ENCODE data around the gene MAGI2. TPM values are rescaled to one million over a fixed set of nuclear protein-coding genes. Genes with fewer than 3 reads are reported as not detected.

Gene MAGI2
- total RNA-seq, 2 experiments from 2014 or later, result 0.08 to 0.13 TPM

DNA sequence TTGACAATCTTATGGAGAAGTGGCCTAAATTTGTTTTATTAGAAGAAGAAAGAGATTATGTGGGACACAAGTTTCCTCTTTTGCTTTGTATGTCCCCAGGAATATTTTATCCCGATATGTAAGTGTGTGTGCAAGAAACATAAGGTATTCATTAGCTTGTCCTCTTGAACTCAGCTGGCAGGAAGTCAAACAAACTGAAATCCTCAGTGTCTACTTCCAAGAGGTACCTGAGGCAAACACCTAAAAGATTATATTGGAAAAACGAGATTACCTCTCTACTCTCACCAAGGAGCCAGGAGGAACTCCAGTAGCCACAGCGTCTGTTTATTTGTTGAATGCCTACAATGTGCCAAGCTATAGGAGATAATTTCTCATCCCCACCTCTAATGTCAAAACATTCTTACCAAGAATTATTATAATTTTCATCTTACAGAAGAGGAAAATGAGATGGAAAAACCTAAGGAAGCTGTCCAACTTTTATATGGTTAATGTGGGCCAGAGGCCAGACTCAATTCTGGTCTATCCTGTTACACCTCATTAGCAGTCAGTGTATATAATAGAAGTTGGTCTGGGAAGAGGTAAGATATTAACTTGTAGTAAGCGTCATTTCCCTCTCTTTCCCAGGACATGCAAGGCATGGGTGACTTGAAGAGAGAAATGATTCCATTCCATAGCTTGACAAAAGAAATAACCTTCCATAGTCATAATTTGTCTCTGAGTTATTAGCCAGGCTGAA is 692.7 kb downstream of the MAGI2 start:
- Mint-ChIP-seq H3K36me3 (ENCODE audit: low read depth) (no peaks in the 10 kb centered on the region), H3K9me3 (peaks cover 4% of the 10 kb centered on the region), H3K4me3 (no peak overlapping the region), H3K4me1 (no peaks in the 10 kb centered on the region), H3K27ac (no peak overlapping the region), H3K27me3 (no peaks in the 10 kb centered on the region)
- ChIA-PET CTCF (no interaction called here), POLR2A (no interaction called here)
- DNase-seq, result no peak

DNA sequence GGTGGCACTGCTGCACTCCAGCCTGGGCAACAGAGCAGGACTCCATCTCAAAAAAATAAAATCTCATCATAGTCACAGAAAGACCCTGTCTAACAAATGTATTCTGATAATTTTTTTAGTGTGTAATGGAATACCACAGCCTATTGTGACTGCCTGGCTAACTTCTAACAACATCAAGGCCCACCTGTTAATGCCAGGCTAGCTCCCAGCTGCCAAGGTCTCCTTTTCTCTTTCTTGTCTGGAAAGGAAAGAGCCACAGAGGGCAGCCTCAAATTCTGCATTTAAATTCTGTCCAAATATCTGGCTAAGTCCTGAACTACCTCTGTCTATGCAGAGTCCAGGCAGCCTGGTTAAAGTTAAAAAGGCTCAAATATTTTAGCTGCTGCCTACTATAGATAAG is 700.9 kb downstream of the MAGI2 start:
- Mint-ChIP-seq H3K9me3 (peaks cover 4% of the 10 kb centered on the region), H3K27ac (no peak overlapping the region), H3K4me1 (no peaks in the 10 kb centered on the region), H3K4me3 (no peak overlapping the region), H3K36me3 (ENCODE audit: low read depth) (no peaks in the 10 kb centered on the region), H3K27me3 (no peaks in the 10 kb centered on the region)
- no peak for DNase-seq
- CTCF ChIA-PET, result no interaction called here
- POLR2A ChIA-PET, result no interaction called here

DNA sequence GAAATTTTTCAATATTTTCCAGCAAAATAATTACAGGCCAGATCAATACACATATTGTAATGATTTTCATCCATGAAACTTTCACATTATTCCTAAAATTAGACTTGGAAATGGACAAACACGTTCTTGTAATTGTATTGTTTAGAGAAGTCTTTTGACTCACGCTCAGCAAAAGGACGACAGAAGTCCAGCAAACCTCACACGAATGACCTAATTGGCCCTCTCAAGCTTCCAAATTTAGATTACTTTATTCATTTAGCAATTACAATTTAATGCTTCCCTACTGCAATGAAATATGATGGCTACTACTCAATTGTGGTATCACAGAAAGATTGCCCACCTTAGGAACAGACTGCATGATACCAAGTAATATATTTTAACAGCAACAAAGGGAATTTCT is 702.2 kb downstream of the MAGI2 start:
- H3K4me1 Mint-ChIP-seq, result no peaks in the 10 kb centered on the region
- no peaks in the 10 kb centered on the region for H3K36me3 Mint-ChIP-seq (ENCODE audit: low read depth)
- POLR2A ChIA-PET, result no interaction called here
- no peak overlapping the region for H3K27ac Mint-ChIP-seq
- H3K9me3 Mint-ChIP-seq, result peaks cover 4% of the 10 kb centered on the region
- CTCF ChIA-PET, result no interaction called here
- DNase-seq, result no peak
- H3K27me3 Mint-ChIP-seq, result no peaks in the 10 kb centered on the region
- H3K4me3 Mint-ChIP-seq, result no peak overlapping the region

DNA sequence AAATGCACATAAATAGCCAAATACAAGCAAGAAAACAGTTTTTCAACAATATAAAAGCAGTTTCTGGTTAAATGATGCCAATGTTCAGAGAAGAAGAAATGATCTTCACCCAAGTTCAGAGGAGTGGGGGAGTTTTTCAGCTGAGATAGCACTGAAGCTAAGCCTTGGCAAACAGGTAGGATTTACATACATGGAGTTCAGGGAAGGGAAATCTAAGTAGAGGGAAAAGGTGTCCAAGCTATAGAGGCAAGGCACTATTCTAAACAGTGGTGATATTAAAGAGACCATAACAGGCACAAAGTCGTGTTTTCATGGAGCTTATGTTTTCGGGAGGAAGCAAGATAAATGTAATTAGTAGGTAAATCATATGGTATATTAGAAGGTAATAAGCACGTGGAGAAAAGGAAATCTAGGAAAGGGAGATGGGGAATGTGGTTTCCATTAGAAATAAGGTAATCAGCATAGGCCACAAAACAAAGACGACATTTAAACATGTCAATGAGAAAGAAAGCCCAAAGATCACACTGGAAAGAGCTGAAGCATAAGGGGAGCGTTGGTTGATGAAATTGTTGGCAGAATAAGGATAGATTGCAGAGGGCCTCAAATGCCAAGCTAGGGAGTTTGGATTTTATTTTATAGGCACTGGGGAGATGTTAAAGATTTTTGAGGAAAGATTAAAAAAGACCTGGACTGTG is 704.3 kb downstream of the MAGI2 start:
- Mint-ChIP-seq H3K9me3 (peaks cover 2% of the 10 kb centered on the region), H3K4me1 (no peaks in the 10 kb centered on the region), H3K36me3 (ENCODE audit: low read depth) (no peaks in the 10 kb centered on the region), H3K27me3 (no peaks in the 10 kb centered on the region), H3K4me3 (no peak overlapping the region), H3K27ac (no peak overlapping the region)
- ChIA-PET POLR2A (no interaction called here), CTCF (no interaction called here)
- no peak for DNase-seq

DNA sequence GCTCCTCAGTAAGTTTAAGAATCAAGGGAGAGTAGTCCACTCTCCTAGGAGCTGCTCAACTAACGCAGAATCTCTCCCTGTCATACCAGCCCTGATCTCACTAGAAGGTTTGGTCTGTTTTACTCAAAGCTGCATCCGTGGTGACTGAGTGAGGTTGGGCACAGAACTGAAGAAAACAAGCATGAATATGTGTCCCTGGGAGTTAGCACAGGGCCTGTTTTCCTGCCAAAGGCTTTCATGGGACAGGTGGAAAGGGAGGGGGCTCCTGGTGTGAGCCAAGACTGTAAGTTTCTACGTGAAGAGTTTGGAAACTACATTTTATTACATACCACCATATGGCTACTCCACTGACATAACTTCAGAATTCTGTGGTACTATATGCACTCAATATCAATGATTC is 705.9 kb downstream of the MAGI2 start:
- peaks cover 2% of the 10 kb centered on the region for H3K9me3 Mint-ChIP-seq
- DNase-seq, result no peak
- H3K4me3 Mint-ChIP-seq, result no peak overlapping the region
- ChIA-PET CTCF (no interaction called here), POLR2A (no interaction called here)
- H3K4me1 Mint-ChIP-seq, result no peaks in the 10 kb centered on the region
- H3K27me3 Mint-ChIP-seq, result no peaks in the 10 kb centered on the region
- H3K27ac Mint-ChIP-seq, result no peak overlapping the region
- no peaks in the 10 kb centered on the region for H3K36me3 Mint-ChIP-seq (ENCODE audit: low read depth)

DNA sequence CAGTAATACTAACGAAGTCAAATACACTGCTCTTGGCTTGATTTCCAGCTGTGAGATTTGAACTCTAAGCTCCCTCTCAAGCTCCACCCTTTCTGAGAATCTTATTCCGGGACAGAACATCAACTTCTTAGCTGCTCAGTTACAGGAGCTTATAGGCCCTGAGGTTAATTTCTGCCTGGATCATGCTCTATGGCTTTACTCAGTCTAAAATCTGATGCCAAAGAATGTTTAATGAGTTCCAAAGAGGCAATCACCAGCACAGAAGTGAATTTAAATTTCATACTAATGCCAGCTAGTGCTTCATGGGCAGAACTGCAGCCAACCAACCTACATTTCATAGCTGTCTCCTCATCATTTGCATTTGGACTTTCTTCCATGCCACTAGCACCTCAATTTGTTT is 707.2 kb downstream of the MAGI2 start:
- Mint-ChIP-seq H3K36me3 (ENCODE audit: low read depth) (no peaks in the 10 kb centered on the region), H3K27me3 (no peaks in the 10 kb centered on the region), H3K9me3 (no peaks in the 10 kb centered on the region), H3K4me1 (no peaks in the 10 kb centered on the region), H3K27ac (no peak overlapping the region), H3K4me3 (no peak overlapping the region)
- DNase-seq, result no peak
- POLR2A ChIA-PET, result no interaction called here
- CTCF ChIA-PET, result no interaction called here

DNA sequence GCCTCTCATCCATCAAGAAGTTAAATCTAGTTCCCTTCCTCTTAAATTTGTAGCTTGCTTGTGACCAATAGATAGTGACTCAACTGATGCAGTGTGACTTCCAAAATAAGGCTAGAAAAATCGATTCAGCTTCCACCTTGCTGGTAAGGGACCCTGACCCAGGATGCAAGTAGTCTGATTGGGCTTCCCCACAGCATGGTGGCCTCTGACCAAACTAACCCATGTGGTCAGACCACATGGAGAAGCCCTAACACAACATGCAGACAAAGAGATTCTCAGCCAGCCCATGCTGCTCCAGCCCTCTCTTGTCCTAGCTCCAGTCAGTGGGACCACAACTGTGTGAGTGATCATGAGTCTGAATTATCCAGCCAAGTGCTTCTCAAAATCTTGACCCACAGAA is 710.8 kb downstream of the MAGI2 start:
- ChIA-PET POLR2A (no interaction called here), CTCF (no interaction called here)
- H3K4me3 Mint-ChIP-seq, result no peak overlapping the region
- no peak overlapping the region for H3K27ac Mint-ChIP-seq
- no peaks in the 10 kb centered on the region for H3K27me3 Mint-ChIP-seq
- no peaks in the 10 kb centered on the region for H3K4me1 Mint-ChIP-seq
- H3K9me3 Mint-ChIP-seq, result no peaks in the 10 kb centered on the region
- H3K36me3 Mint-ChIP-seq (ENCODE audit: low read depth), result no peaks in the 10 kb centered on the region
- DNase-seq, result no peak

DNA sequence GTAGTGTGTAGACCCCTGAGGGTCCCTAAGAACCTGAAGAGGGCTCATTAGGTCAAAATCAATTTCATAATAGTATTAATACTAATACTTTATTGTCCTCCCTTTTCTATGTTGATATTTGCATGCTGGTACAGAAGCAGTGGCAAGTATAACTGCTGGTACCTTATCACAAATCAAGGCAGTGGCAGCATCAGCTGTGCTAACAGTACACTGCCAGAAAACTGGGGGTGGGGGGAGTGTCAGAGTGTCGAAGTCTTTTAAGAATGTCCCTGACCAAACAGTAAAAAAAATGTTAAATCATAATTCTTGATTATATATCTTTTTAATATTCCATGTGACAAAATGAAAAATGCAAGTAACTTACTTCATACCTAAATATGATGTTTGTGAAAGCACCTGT is 716.9 kb downstream of the MAGI2 start:
- no peaks in the 10 kb centered on the region for H3K27me3 Mint-ChIP-seq
- DNase-seq, result no peak
- H3K4me1 Mint-ChIP-seq, result no peaks in the 10 kb centered on the region
- no peaks in the 10 kb centered on the region for H3K9me3 Mint-ChIP-seq
- ChIA-PET POLR2A (no interaction called here), CTCF (no interaction called here)
- no peaks in the 10 kb centered on the region for H3K36me3 Mint-ChIP-seq (ENCODE audit: low read depth)
- no peak overlapping the region for H3K27ac Mint-ChIP-seq
- no peak overlapping the region for H3K4me3 Mint-ChIP-seq

DNA sequence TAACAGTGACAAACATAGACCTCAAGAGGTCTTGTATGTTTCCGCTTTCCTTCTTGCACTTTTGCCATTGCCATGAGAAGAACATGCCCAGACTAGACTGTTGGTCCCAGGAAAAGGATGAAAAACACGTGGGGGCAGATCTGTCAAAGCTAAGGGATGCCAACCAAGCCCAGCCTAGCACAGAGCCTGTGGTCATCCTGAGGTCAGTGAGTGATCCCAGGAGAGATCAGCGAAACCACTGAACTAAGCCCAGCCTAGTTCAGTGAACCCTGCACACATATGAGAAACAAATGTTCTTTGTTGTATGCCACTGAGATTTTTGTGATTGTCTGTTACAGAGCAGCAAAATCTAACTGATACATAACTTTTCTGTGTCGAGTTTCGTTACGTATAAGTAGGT is 718.8 kb downstream of the MAGI2 start:
- CTCF ChIA-PET, result no interaction called here
- no peaks in the 10 kb centered on the region for H3K9me3 Mint-ChIP-seq
- POLR2A ChIA-PET, result no interaction called here
- no peak overlapping the region for H3K27ac Mint-ChIP-seq
- no peak overlapping the region for H3K4me3 Mint-ChIP-seq
- H3K4me1 Mint-ChIP-seq, result no peaks in the 10 kb centered on the region
- H3K36me3 Mint-ChIP-seq (ENCODE audit: low read depth), result no peaks in the 10 kb centered on the region
- H3K27me3 Mint-ChIP-seq, result no peaks in the 10 kb centered on the region
- DNase-seq, result no peak

DNA sequence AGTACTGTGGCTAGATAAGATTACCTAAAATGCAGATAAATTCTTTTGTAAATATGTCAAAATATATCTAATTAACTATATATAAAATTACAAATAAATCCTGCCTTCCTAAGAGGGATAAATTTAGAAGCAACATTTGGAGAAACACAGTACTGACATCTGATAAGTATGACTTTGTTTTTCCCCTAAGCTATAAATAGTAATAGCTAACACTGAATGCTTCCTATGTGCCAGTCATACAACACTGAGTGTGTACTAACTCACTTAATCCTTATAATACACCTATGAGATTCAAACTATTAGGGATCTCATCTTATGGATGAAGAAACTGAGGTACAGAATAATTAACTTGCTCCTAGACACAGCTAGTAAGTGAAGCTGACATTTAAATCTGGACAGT is 733.4 kb downstream of the MAGI2 start:
- Mint-ChIP-seq H3K4me3 (no peak overlapping the region), H3K27me3 (no peaks in the 10 kb centered on the region), H3K36me3 (ENCODE audit: low read depth) (no peaks in the 10 kb centered on the region), H3K4me1 (no peaks in the 10 kb centered on the region), H3K27ac (no peak overlapping the region), H3K9me3 (no peaks in the 10 kb centered on the region)
- POLR2A ChIA-PET, result no interaction called here
- CTCF ChIA-PET, result no interaction called here
- DNase-seq, result no peak

DNA sequence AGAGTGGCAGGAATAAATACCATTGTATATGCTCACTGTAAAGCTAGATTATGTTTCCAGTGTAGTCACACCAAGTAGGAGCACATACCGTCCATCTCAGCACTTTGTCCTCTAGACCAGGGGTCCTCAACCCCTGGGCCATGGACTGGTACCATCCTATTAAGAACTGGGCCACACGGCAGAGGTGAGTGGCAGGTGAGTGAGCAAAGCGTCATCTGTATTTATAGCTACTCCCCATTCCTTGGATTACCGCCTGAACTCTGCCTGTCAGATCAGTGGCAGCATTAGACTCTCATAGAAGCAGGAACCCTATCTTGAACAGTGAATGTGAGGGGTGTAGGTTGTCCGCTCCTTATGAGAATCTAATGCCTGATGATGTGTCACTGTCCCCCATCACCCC is 735.3 kb downstream of the MAGI2 start:
- H3K27ac Mint-ChIP-seq, result no peak overlapping the region
- H3K4me3 Mint-ChIP-seq, result no peak overlapping the region
- DNase-seq, result no peak
- H3K36me3 Mint-ChIP-seq (ENCODE audit: low read depth), result no peaks in the 10 kb centered on the region
- no peaks in the 10 kb centered on the region for H3K4me1 Mint-ChIP-seq
- H3K27me3 Mint-ChIP-seq, result no peaks in the 10 kb centered on the region
- no peaks in the 10 kb centered on the region for H3K9me3 Mint-ChIP-seq
- ChIA-PET CTCF (no interaction called here), POLR2A (no interaction called here)

DNA sequence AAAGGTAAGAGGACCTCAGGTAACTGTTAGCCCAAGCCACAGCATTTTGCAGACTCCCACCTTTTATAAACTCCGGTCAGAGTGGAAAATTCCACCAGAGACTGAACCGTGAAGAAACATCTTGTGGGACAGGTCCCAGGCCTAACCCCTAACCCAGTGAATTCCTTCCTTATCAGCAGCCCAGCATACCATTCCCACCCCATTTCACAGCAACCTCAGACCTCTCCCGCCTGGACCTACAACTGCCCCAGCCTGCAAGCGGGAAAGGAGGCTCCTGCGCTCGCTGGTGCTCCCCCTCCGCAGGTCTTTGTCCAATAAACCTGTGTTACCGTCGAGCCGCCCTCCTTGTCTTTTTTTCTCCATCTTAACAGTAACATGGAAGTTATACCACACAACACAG is 736.6 kb downstream of the MAGI2 start:
- Mint-ChIP-seq H3K27me3 (no peaks in the 10 kb centered on the region), H3K4me1 (no peaks in the 10 kb centered on the region), H3K27ac (no peak overlapping the region), H3K4me3 (no peak overlapping the region), H3K9me3 (no peaks in the 10 kb centered on the region), H3K36me3 (ENCODE audit: low read depth) (no peaks in the 10 kb centered on the region)
- ChIA-PET CTCF (no interaction called here), POLR2A (no interaction called here)
- DNase-seq, result no peak

DNA sequence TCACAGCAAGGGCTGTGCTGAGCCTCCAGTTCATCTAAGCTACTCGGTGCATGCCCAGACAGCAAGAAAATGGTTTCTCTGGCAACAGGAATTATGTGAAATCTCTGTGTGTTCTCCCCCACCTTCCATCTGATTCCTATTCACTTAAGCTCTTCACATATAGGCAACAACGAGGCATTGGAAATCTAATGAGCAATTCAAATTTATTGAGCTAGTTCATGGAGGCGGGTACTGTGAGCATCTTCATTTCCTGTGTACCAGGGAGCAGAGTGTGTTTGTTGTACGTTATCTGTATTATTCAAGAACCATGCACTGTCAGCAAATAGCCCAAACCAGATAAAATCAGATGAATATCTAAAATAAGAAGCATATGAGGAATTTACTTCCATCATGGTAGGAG is 739.1 kb downstream of the MAGI2 start:
- CTCF ChIA-PET, result no interaction called here
- POLR2A ChIA-PET, result interaction anchor here (0.5 kb wide), 1 partner anchor 1787 kb away, joined by 3 read pairs; no protein-coding TSS in a partner anchor
- H3K36me3 Mint-ChIP-seq (ENCODE audit: low read depth), result no peaks in the 10 kb centered on the region
- no peak overlapping the region for H3K27ac Mint-ChIP-seq
- no peaks in the 10 kb centered on the region for H3K27me3 Mint-ChIP-seq
- no peak for DNase-seq
- no peaks in the 10 kb centered on the region for H3K4me1 Mint-ChIP-seq
- no peaks in the 10 kb centered on the region for H3K9me3 Mint-ChIP-seq
- H3K4me3 Mint-ChIP-seq, result no peak overlapping the region

DNA sequence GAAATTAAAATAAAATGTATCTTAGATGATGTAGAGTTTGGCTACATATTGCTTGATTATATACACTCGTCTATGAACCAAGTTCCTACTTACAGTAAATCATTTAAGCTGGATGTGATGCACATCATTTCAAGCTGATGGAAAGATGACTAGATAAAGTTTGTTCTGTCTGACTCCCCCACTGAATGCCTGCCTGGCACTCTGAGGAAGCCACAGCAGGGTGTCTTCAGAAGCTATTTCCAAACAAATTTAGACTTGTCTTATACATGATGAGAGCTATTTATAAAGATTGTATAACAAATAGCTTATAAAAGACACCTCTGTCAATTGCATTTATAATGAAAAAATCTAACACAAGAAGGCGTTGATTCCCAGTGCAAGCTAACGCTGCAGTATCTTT is 741.4 kb downstream of the MAGI2 start:
- Mint-ChIP-seq H3K36me3 (ENCODE audit: low read depth) (no peaks in the 10 kb centered on the region), H3K9me3 (no peaks in the 10 kb centered on the region), H3K27me3 (no peaks in the 10 kb centered on the region), H3K4me3 (no peak overlapping the region), H3K27ac (no peak overlapping the region), H3K4me1 (no peaks in the 10 kb centered on the region)
- POLR2A ChIA-PET, result no interaction called here
- CTCF ChIA-PET, result no interaction called here
- no peak for DNase-seq

Data from activated CD4-positive, alpha-beta memory T cell treated with anti-CD3 and anti-CD28 coated beads, Interleukin-2, amount 10 ng/mL, durations not matched to agents 7 days and 5 days (primary cell).